Cardiac fibroblast (primary cell): ENCODE data around the gene SEZ6.

Experiments
- DNase-seq, 2 donors: peaks; one replicate each; pipeline versions ENCODE4 v3.0.0 to v3.0.0-alpha.2; 2010; ENCODE audit warnings: low read depth in 2 of 2
- H3K4me3 ChIP-seq, 2 donors: replicated peaks in 1 of 2; 1 replicate in 1 of 2; 2 replicates in 1 of 2; pipeline ENCODE4 v1.5.1; 2011; ENCODE audit warnings: low read depth in 2 of 2, low read length in 2 of 2, mild to moderate bottlenecking in 2 of 2, moderate library complexity in 1 of 2
- CTCF ChIP-seq: IDR thresholded peaks from one replicate; pipeline ENCODE4 v1.5.1; 2011; ENCODE audit warnings: low read depth, mild to moderate bottlenecking, low read length, inconsistent platforms

SEZ6 gene

GRCh38 chr17:29042026-29042678 lies 36.3 kb upstream of the SEZ6 start:
- no peak overlapping the region for H3K4me3 ChIP-seq
- no peak for TF ChIP-seq CTCF
- no peak for DNase-seq

- no peak for TF ChIP-seq CTCF
- no peak for DNase-seq
- H3K4me3 ChIP-seq = no peak overlapping the region
Observed at GRCh38 chr17:29041571-29041970, 35.7 kb upstream of the SEZ6 start.

GRCh38 chr17:29041091-29041490 lies 35.3 kb upstream of the SEZ6 start:
- TF ChIP-seq CTCF = no peak
- DNase-seq = no peak
- H3K4me3 ChIP-seq = no peak overlapping the region

GRCh38 chr17:29039764-29040598 lies 34.1 kb upstream of the SEZ6 start:
- DNase-seq = peak; percentile 78 to 93
- H3K4me3 ChIP-seq = no peak overlapping the region
- TF ChIP-seq CTCF = no peak

GRCh38 chr17:29038085-29038795 lies 32.4 kb upstream of the SEZ6 start:
- no peak for DNase-seq
- H3K4me3 ChIP-seq = no peak overlapping the region
- no peak for TF ChIP-seq CTCF

- H3K4me3 ChIP-seq = no peak overlapping the region
- no peak for DNase-seq
- TF ChIP-seq CTCF = no peak
Observed at GRCh38 chr17:29037739-29038084, 31.9 kb upstream of the SEZ6 start.
